HG02981 (cell line): ENCODE measurements around the gene MEAF6.
"Not testable (repeated sequence)": the region's sequence is repeated elsewhere in the genome, so short reads cannot be mapped to it uniquely, and the experiment has no call there.

Experiments
- ATAC-seq: cut with Tn5 transposase; IDR thresholded peaks from one replicate; pipeline ENCODE4 v1.9.1; 2021; ENCODE audit warnings: mild to moderate bottlenecking, moderate library complexity; ENCODE audit not compliant: unreplicated experiment

Gene MEAF6

GRCh38 chr1:37514350-37515184 lies at the start of gene MEAF6:
Gene MEAF6 (minus strand): TSS chr1:37514766. CDS start chr1:37514746, 20 bp downstream.
- peak; percentile 90 for ATAC-seq

DNA sequence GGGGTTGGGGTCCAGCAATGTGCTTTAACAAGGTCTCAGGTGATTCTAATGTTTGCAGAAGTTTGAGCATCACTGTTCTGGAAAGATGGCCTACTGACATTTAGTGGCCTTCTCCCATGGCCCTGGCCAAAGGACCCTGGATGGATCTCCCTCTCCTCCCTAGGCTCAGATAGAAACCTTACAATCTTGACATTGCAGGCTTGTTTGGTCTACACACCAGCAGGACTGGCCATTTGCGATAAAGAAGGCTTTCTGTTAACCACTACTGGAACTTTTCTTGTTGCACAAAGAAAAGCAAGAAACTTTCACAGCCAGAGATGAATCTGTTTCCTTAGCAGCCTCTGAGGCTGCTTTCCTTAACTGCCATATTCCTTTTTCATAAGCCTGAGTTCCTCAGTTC lies 48.4 kb upstream of the MEAF6 start:
- ATAC-seq: no peak

GRCh38 chr1:37561133-37562132 lies 46.9 kb upstream of the MEAF6 start:
- ATAC-seq: no peak

GRCh38 chr1:37560401-37561132 lies 46.0 kb upstream of the MEAF6 start:
- ATAC-seq: no peak

DNA sequence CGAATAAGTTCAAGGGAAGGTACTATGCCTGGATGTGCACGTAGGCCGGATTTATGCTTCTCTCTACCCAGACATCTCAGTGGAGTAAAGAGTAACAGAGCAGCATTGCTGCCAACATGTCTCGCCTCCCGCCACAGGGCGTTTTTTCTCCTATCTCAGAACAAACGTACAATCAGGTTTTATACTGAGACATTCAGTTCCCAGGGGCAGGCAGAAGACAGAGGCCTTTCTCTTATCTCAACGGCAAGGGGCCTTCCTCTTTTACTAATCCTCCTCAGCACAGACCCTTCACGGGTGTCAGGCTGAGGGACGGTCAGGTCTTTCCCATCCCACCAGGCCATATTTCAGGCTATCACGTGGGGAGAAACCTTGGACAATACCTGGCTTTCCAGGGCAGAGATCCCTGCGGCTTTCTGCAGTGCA lies 45.4 kb upstream of the MEAF6 start:
- ATAC-seq: not testable (repeated sequence)

GRCh38 chr1:37559080-37559479 lies 44.5 kb upstream of the MEAF6 start:
- no peak for ATAC-seq

DNA sequence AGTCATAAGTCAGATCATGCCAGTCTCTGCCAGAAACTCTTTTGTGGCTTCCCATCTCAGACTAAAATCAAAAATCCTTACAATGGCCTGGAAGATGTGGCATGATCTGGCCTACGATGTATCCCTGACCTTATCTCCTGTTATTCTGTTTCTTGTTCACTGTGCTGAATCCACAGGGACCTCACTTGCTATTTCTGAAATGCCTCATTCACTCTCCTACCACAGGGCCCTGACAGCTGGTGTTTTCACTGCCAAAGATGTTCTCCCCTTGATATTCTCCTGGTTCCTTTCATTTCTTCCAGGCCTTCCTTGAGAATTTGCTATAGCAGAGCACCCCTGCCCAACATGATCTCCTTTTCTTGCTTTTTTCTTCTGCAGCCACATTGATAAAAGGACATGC lies 43.8 kb upstream of the MEAF6 start:
- ATAC-seq: no peak

DNA sequence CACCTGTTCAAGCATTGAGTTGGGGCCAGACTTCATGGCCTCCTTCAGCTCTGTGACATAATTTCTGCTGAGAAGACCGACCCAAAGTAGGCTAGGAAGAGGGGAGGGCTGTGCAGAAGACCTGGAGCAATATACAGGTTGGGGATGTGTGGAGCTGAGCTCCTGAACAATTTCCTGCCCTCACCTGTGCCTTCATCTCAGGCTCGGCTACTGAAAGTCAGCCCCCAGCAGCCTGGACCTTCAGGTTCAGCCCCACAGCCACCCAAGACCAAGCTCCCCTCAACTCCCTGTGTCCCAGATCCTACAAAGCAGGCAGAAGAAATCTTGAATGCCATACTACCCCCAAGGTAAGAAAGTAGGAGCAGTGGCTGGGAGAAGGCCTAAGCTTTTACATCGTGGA lies 42.8 kb upstream of the MEAF6 start:
- no peak for ATAC-seq

DNA sequence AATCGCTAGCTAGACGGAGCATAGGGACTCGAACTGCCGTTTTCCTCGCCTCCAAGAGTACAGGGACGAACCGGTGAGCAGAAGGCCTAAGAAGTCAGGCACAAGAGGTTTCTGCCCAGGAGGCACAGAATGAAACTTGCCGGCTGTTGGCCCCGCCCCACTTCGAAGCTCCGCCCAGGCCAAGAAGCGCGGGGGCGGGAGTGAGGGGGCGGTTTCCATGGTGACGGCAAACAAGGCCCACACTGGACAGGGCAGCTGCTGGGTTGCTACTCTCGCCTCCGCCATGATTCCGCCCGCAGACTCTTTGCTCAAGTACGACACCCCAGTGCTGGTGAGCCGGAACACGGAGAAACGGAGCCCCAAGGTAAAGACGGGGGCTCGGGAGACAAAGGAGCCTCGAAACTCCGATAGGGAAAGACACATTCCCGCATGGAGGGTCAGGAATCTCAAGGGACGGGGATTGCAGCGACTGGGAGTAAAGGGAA lies 42.2 kb upstream of the MEAF6 start, which contains the start of gene DNALI1:
TSS of gene DNALI1 (plus strand) at position 229 of the 485 bp plus-strand sequence. CDS start at position 284, 55 bp downstream.
- no peak for ATAC-seq

DNA sequence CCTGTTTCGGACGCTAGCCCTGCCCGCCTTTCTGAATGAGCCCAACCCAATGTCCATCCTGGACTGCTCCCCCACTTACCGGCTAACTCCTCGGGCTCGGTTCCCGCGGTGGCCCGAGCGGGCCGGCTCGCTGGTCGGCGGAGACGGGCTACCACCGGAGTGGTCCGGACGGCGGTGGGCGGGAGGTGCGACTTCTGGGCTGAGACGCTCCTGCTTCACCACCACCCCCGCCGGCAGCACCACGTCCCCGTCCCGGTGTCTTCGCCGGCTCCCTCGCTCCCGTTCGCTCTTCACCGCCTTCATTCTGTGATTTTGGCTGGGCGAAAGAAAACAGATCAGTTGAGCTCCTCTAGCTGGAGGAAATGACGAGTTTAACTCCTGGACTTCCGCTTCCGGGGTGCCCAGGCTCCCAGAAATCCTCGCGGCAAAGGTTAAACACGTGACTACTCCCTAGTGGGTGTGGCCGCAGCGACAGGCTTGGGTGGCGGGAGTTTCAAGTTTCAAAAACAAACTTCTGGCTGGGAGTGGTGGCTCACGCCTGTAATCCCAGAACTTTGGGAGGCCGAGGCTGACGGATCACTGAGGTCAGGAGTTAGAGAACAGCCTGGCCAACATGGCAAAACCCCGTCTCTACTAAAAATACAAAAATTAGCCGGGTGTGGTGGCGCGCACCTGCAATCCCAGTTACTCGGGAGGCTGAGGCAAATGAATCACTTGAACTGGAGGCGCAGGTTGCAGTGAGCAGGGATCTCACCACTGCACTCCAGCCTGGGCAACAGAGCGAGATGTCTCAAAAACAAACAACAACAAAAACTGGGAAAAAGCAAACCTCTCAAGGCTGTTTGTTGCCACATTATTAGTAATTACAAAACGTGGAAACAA lies 39.6 kb upstream of the MEAF6 start, which contains the start of gene SNIP1:
TSS of gene SNIP1 (minus strand) at position 367 of the 882 bp plus-strand sequence. CDS start at position 303, 64 bp downstream.
- peak; percentile 87 for ATAC-seq

- ATAC-seq: no peak
These were observed 39.0 kb upstream of the MEAF6 start for GRCh38 chr1:37553598-37553926.

- no peak for ATAC-seq
These were observed 34.8 kb upstream of the MEAF6 start for GRCh38 chr1:37549341-37549740.

- ATAC-seq: no peak
These were observed 30.5 kb upstream of the MEAF6 start for GRCh38 chr1:37545019-37545418.

- no peak for ATAC-seq
These were observed 30.0 kb upstream of the MEAF6 start for GRCh38 chr1:37544530-37544929.

DNA sequence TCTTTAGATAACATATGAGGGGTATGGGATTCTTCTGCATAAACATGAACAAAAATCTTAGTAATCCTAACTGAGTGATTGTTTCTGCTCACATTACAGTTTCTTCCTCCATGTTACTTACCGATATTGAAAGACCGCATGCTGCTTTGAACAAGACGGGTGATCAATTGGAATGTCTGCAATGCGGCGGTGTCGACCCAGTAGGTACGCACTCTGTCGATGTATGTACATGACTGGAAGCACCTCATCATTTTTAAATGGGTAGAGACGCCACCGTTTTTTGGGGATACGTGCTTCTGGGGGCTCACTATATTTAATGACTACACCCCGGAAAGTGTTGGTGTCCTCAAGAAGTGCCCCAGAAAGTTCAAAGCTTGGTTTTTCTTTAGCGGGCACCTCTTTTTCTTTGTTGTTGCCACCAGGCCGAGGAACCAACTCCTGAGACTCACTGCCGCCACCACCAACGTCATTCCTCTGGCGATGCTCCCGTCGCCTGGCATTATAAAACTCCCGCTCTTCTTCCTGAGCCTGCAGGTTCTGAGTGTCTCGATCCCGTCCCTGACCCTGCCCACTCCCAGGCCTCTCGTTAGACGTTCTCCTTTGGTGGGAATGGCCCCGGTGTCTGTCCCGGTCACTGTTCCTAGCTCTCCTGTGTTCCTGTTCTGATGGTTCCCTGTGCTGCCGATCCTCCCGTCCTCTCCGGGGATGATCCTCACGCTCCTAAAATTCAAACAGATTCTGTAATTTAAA lies 25.6 kb upstream of the MEAF6 start:
- ATAC-seq: no peak

GRCh38 chr1:37539154-37539553 lies 24.6 kb upstream of the MEAF6 start:
- ATAC-seq: not testable (repeated sequence)

DNA sequence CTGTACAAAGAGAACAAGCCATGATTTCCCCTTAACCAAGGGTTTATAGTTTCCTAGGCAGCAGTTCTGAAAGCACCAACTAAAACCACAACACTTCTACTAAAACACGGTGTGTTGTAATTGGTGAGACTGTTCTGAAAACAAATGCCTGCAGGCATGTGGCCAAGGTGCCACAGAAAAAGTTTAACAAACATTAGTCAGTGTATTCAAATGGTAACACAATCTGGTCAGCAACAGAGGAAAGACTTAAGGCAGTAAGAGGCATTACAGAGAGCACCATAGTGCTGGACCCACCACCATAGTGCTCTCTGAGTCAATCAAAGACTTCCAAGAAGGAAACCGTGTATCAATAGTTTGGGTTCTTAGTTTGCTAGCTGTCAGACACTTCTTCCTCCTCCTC lies 22.8 kb upstream of the MEAF6 start:
- ATAC-seq: no peak

DNA sequence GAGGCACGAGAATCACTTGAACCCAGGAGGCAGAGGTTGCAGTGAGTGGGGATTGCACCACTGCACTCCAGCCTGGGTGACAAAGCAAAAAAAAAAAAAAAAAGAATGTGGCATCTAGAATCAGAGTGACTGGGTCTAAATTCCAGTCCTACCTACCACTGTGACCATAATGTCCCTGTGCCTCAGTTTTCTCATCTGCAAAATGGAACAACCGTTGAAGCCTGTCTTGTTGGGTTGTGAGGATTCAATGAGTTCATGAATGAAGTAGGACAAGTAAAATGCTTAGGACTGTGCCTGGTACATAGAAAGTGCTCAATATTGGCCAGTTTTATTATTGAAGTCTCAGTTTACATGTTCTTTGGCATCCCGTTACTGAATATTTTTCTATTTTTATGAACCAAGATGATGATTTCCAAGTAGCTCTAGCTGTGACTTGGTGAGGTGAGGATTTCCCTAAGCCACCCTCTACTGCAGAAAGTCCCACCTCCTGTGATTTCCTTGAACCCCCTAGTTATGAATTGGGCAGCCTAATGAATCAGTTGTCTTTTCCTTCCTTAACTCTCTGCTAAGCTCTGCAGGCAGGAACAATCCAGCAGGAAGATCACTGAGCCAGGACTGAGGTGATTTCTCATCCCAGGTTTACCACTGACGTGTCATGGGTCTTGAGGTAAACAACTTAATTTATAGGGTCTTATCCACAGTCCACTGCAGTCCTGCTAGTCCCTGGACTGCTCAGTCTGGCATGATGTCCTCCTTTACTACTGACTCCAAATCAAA lies 18.9 kb upstream of the MEAF6 start:
- no peak for ATAC-seq
